ENCODE measurements around the gene ZNF619.
A peak's percentile ranks its signal among the peaks of the same experiment; 100 is the strongest.

Gene ZNF619

DNA sequence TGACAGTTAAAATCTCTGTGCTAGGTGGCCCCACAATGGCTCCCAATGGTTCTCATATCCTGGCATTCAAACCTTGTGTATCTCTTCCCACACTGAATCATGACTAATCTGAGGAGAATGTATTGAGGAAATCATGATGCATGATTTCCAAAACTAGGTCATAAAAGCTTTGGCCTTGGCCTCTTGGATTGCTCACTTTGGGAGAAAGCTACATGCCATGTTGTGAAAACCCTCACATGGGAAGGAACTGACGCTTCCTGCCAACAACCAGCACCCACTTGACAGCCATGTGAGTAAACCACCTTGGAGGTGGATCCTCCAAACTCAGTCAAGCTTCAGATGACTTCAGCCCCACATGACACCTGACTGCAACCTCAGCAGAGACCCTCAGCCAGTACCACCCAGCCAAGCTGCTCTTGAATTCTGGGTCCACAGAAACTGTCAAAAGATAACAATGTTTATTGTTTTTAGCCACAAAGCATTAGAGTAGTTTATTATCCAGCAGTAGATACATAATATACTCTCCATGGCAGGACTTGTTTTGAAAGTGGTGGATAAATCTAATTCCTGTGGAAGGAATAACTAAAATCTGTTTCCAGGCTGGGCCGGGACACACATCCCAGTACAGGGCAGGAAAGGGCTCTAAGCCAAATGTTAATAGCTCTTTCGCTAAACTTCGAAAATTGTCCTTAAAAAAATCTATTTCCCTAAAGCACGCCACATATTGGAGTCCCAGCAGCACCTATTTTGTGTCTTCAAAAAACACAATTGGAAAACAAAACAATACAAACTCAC lies 27.9 kb downstream of the ZNF619 start:
- Histone ChIP-seq H3K9me3 (no peaks in the 10 kb centered on the region), H3K4me1 (no peaks in the 10 kb centered on the region), H3K36me3 (no peaks in the 10 kb centered on the region), H3K27me3 (no peaks in the 10 kb centered on the region), H3K4me3 (ENCODE audit: low read depth, low read length) (peak overlapping the region; percentile 80; the same call in 1 of the 2 replicates)
- TF ChIP-seq, protein P1, sequence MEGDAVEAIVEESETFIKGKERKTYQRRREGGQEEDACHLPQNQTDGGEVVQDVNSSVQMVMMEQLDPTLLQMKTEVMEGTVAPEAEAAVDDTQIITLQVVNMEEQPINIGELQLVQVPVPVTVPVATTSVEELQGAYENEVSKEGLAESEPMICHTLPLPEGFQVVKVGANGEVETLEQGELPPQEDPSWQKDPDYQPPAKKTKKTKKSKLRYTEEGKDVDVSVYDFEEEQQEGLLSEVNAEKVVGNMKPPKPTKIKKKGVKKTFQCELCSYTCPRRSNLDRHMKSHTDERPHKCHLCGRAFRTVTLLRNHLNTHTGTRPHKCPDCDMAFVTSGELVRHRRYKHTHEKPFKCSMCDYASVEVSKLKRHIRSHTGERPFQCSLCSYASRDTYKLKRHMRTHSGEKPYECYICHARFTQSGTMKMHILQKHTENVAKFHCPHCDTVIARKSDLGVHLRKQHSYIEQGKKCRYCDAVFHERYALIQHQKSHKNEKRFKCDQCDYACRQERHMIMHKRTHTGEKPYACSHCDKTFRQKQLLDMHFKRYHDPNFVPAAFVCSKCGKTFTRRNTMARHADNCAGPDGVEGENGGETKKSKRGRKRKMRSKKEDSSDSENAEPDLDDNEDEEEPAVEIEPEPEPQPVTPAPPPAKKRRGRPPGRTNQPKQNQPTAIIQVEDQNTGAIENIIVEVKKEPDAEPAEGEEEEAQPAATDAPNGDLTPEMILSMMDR (IDR thresholded peaks at IDR 0.05; ENCODE audit: low read depth, low read length): no peak
- DNase-seq: no peak

DNA sequence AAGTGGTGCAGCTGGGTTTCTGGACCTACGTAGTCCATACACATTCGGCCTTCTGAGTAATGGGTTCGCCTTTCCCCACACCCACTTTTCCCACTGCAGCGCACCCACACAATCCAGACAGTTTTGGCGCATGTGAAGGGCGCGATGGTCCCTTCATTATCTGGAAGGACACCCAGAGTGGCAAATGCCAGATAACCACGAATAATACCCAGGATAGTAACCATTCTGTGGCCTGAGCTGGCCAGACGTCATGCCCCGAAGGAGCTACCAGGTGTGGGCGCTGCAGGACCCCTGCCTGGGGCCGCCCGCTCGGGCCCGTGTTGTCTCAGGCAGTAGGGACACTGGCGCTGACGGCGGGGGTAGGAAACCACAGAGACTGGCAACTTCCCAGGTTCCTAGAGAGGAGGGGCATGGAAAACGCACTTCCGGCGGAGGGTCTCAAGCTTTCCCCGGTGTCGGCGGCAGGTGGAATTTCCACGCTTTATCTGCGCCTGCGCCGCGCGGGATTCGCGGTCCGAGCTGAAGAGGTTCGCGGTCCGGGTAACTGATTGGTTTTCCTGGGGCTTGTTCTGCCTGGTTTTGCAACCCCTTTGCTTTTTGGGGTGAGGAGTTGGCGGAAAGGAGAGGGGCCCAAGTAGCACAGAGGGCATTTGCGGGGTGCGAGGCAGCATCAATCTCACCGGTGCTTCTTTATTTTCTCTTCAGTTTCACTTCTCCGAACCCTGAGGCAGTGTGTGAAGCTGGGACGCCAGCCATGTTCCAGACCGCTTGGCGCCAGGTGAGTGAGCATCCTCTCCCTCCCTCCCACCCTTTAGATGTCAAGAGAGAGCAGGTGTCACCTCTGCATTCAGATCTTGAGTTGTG lies 28.9 kb downstream of the ZNF619 start, which contains the start of gene ZNF620:
ZNF620 (plus strand) TSS at position 441 of the 864 bp plus-strand sequence; CDS start at position 755, 314 bp downstream.
- H3K9me3 ChIP-seq: no peaks in the 10 kb centered on the region
- no peaks in the 10 kb centered on the region for H3K4me1 ChIP-seq
- TF ChIP-seq, protein P1 (IDR thresholded peaks at IDR 0.05; ENCODE audit: low read depth, low read length): peak; percentile 51
- peak within 1 kb of the TSS; percentile 80 for H3K4me3 ChIP-seq (ENCODE audit: low read depth, low read length)
- peak; percentile 84 for DNase-seq
- no peaks in the 10 kb centered on the region for H3K27me3 ChIP-seq
- no peaks in the 10 kb centered on the region for H3K36me3 ChIP-seq

DNA sequence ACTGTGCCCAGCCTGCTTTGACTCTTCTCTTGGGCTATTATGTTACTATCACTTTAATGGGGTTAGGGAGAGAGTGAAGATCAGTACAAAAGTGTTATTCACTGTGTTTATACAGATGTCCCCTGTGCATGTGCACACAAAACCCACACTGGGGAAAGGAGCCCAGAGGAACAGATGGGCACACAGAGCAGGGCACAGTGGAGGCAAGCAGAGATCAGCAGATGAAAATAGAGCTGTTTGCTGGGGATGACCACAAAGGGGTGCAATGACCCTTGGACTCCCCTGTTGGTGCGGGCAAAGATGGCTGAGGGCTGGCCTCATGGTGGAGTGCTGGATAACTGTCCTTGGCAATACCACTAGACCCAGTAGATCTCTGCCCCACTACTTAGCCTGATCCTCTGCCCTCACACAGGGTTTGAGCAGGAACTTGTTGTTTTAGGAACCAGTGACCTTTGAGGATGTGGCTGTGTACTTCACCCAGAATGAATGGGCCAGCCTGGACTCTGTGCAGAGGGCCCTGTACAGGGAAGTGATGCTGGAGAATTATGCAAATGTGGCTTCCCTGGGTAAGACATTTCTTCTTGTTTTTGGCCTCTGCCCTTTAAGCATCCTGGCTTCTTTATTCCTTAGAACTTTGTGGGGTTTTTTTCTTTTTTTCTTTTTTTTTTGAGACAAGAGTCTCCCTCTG lies 34.3 kb downstream of the ZNF619 start:
- Histone ChIP-seq H3K27me3 (no peaks in the 10 kb centered on the region), H3K4me1 (no peaks in the 10 kb centered on the region), H3K36me3 (no peaks in the 10 kb centered on the region), H3K9me3 (no peaks in the 10 kb centered on the region), H3K4me3 (ENCODE audit: low read depth, low read length) (no peak overlapping the region)
- no peak for DNase-seq
- TF ChIP-seq, protein P1 (IDR thresholded peaks at IDR 0.05; ENCODE audit: low read depth, low read length): no peak

DNA sequence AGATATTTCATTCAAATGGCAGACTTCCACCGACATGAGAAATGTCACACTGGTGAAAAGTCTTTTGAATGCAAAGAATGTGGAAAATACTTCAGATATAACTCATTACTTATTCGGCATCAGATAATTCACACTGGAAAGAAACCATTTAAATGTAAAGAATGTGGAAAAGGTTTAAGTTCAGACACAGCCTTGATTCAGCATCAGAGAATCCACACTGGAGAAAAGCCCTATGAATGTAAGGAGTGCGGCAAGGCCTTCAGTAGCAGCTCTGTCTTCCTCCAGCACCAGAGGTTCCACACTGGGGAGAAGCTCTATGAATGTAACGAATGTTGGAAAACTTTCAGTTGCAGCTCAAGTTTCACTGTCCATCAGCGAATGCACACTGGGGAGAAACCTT lies 39.3 kb downstream of the ZNF619 start:
- H3K27me3 ChIP-seq: no peaks in the 10 kb centered on the region
- H3K4me3 ChIP-seq (ENCODE audit: low read depth, low read length): no peak overlapping the region
- no peaks in the 10 kb centered on the region for H3K36me3 ChIP-seq
- no peaks in the 10 kb centered on the region for H3K9me3 ChIP-seq
- DNase-seq: no peak
- H3K4me1 ChIP-seq: no peaks in the 10 kb centered on the region
- TF ChIP-seq, protein P1 (IDR thresholded peaks at IDR 0.05; ENCODE audit: low read depth, low read length): no peak

DNA sequence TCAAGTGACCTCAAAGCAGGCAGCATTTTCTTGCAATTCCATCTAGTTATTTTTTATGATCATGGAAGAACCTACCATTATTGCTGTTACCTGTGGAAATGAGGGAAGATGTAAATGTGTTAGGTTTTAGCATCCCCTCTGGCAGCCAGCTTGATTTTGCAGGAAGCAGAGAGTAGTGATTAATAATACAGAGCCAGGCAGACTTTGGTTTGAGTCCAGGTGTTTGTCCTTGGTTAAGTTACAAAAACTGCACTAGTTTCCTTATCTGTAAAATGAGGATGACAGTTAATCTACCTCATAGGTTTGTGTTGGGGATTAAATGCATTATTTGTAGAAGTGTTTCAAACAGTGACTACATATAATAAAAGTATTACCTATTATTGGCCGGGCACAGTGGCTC lies 41.1 kb downstream of the ZNF619 start:
- no peak for DNase-seq
- TF ChIP-seq, protein P1 (IDR thresholded peaks at IDR 0.05; ENCODE audit: low read depth, low read length): no peak
- H3K9me3 ChIP-seq: no peaks in the 10 kb centered on the region
- no peaks in the 10 kb centered on the region for H3K4me1 ChIP-seq
- H3K27me3 ChIP-seq: no peaks in the 10 kb centered on the region
- H3K4me3 ChIP-seq (ENCODE audit: low read depth, low read length): no peak overlapping the region
- no peaks in the 10 kb centered on the region for H3K36me3 ChIP-seq

All from BE2C (cell line).